Panc1 (cell line): ENCODE results near the gene COL27A1.

ENCODE experiments used
- CTCF ChIP-seq: fragments of 450-650 bp; IDR thresholded peaks from 2 replicates; pipeline ENCODE4 v1.5.1; 2017; ENCODE audit warnings: mild to moderate bottlenecking
- POLR2AphosphoS5 ChIP-seq: IDR thresholded peaks from 2 replicates; pipeline ENCODE4 v1.6.1; 2012; ENCODE audit warnings: mild to moderate bottlenecking, low read depth, low read length, moderate library complexity
- REST ChIP-seq, 2 experiments: IDR thresholded peaks; 2 replicates each; pipeline ENCODE4 v1.6.1; 2011 to 2012; ENCODE audit warnings: low read depth in 2 of 2, control low read depth in 1 of 2, low read length in 1 of 2, mild to moderate bottlenecking in 1 of 2, moderate library complexity in 1 of 2; ENCODE audit not compliant: insufficient read depth in 1 of 2

- TF ChIP-seq CTCF, result no peak
- TF ChIP-seq POLR2AphosphoS5, result no peak
- TF ChIP-seq REST (IDR thresholded peaks at IDR 0.05; ENCODE audit: insufficient read depth in 1 of 2, low read depth in 2 of 2, low read length in 1 of 2), result no peak
Measured at GRCh38 chr9:114181607-114182409, 26.5 kb downstream of the COL27A1 start.
